Chondrocyte (in vitro differentiated cells): ENCODE measurements around the gene MDFIC. TPM values are rescaled to one million over a fixed set of nuclear protein-coding genes. Genes with fewer than 3 reads are reported as not detected.
A peak's percentile ranks its signal among the peaks of the same experiment; 100 is the strongest.

Experiments used
- DNase-seq: peaks from one replicate; pipeline ENCODE4 v3.0.0; 2021; ENCODE audit warnings: mixed read lengths, low spot score
- H3K27ac Mint-ChIP-seq: one replicate; pipeline ENCODE4 v1.8.0; 2021; ENCODE audit warnings: mild to moderate bottlenecking, moderate library complexity, mixed read lengths; ENCODE audit not compliant: unreplicated experiment
- H3K27me3 Mint-ChIP-seq: 2 replicates; pipeline ENCODE4 v1.8.0; 2021; ENCODE audit warnings: low read depth, mixed read lengths
- H3K36me3 Mint-ChIP-seq: 2 replicates; pipeline ENCODE4 v1.8.0; 2021; ENCODE audit warnings: low read depth, mixed read lengths
- H3K4me1 Mint-ChIP-seq: 2 replicates; pipeline ENCODE4 v1.8.0; 2021; ENCODE audit warnings: low read depth, mild to moderate bottlenecking, mixed read lengths
- H3K4me3 Mint-ChIP-seq: one replicate; pipeline ENCODE4 v1.8.0; 2021; ENCODE audit warnings: mild to moderate bottlenecking, moderate library complexity, mixed read lengths; ENCODE audit not compliant: unreplicated experiment
- H3K9me3 Mint-ChIP-seq: 2 replicates; pipeline ENCODE4 v1.8.0; 2021; ENCODE audit warnings: low read depth, mixed read lengths
- CTCF ChIP-seq: fragments of 200-600 bp; sonication (generic); IDR thresholded peaks from 2 replicates; pipeline ENCODE4 v1.5.0; 2021; ENCODE audit warnings: antibody characterized with exemption, mild to moderate bottlenecking, moderate library complexity
- total RNA-seq: library from RNA; stranded (reverse); gene quantifications from 3 replicates; pipeline ENCODE4 v1.2.1, GENCODE V29; 2021

MDFIC gene
- total RNA-seq, 1 donor from 2014 or later = 15.6 TPM

GRCh38 chr7:114944745-114945625 lies 23.1 kb downstream of the MDFIC start:
- no peaks in the 10 kb centered on the region for H3K9me3 Mint-ChIP-seq
- H3K4me3 Mint-ChIP-seq = peak overlapping the region; percentile 60
- no peaks in the 10 kb centered on the region for H3K27me3 Mint-ChIP-seq
- TF ChIP-seq CTCF = no peak
- peaks cover 25% of the 10 kb centered on the region for H3K4me1 Mint-ChIP-seq
- DNase-seq = peak; percentile 64
- peak overlapping the region; percentile 96 for H3K27ac Mint-ChIP-seq
- H3K36me3 Mint-ChIP-seq = peaks cover 3% of the 10 kb centered on the region

- H3K27ac Mint-ChIP-seq = no peak overlapping the region
- no peak for TF ChIP-seq CTCF
- H3K9me3 Mint-ChIP-seq = no peaks in the 10 kb centered on the region
- peaks cover 16% of the 10 kb centered on the region for H3K4me1 Mint-ChIP-seq
- H3K4me3 Mint-ChIP-seq = no peak overlapping the region
- no peak for DNase-seq
- H3K36me3 Mint-ChIP-seq = no peaks in the 10 kb centered on the region
- H3K27me3 Mint-ChIP-seq = no peaks in the 10 kb centered on the region
Measured at GRCh38 chr7:114949231-114949630, 27.3 kb downstream of the MDFIC start.

GRCh38 chr7:114952296-114952695 lies 30.4 kb downstream of the MDFIC start:
- Mint-ChIP-seq H3K27me3 (no peaks in the 10 kb centered on the region), H3K4me1 (peaks cover 4% of the 10 kb centered on the region), H3K27ac (no peak overlapping the region), H3K36me3 (no peaks in the 10 kb centered on the region), H3K4me3 (no peak overlapping the region), H3K9me3 (no peaks in the 10 kb centered on the region)
- no peak for TF ChIP-seq CTCF
- no peak for DNase-seq

- no peak for DNase-seq
- H3K9me3 Mint-ChIP-seq = no peaks in the 10 kb centered on the region
- H3K27ac Mint-ChIP-seq = no peak overlapping the region
- peak; percentile 27 for TF ChIP-seq CTCF
- no peaks in the 10 kb centered on the region for H3K27me3 Mint-ChIP-seq
- H3K4me1 Mint-ChIP-seq = peaks cover 4% of the 10 kb centered on the region
- H3K4me3 Mint-ChIP-seq = no peak overlapping the region
- no peaks in the 10 kb centered on the region for H3K36me3 Mint-ChIP-seq
Measured at GRCh38 chr7:114953724-114954123, 31.8 kb downstream of the MDFIC start.

- Mint-ChIP-seq H3K27me3 (no peaks in the 10 kb centered on the region), H3K27ac (no peak overlapping the region), H3K4me3 (no peak overlapping the region), H3K4me1 (peaks cover 14% of the 10 kb centered on the region), H3K9me3 (no peaks in the 10 kb centered on the region), H3K36me3 (peaks cover 1% of the 10 kb centered on the region)
- no peak for DNase-seq
- no peak for TF ChIP-seq CTCF
Measured at GRCh38 chr7:114956702-114957101, 34.8 kb downstream of the MDFIC start.
